Measurements from ENCODE around the gene DUS2.

- TF ChIP-seq TAF1 (IDR thresholded peaks at IDR 0.05; ENCODE audit: borderline replicate concordance, low read depth, low read length) = no peak
- no peak for TF ChIP-seq POLR2AphosphoS5 (IDR thresholded peaks at IDR 0.05; ENCODE audit: low read depth, low read length)
Observed at GRCh38 chr16:68083861-68084503, 60.9 kb downstream of the DUS2 start.

Data from GM12892 (cell line).